Memory B cell (primary cell): Measurements from ENCODE around the gene DNAH17.

Experiments
- ATAC-seq: fragments of 150-1000 bp; cut with Tn5 transposase; 2 replicates; pipeline ENCODE4 v1.10.0; 2021; ENCODE audit warnings: low read depth, mild to moderate bottlenecking, moderate library complexity
- DNase-seq, 2 donors: peaks; one replicate each; pipeline ENCODE4 v3.0.0; 2022; ENCODE audit warnings: low spot score in 2 of 2
- H3K27ac Mint-ChIP-seq: one replicate; pipeline ENCODE4 v1.8.0; 2022; ENCODE audit warnings: mild to moderate bottlenecking, moderate library complexity, mixed read lengths
- H3K27me3 Mint-ChIP-seq: one replicate; pipeline ENCODE4 v1.8.0; 2022; ENCODE audit warnings: mixed read lengths
- H3K36me3 Mint-ChIP-seq: one replicate; pipeline ENCODE4 v1.8.0; 2022; ENCODE audit warnings: mild to moderate bottlenecking, mixed read lengths
- H3K4me1 Mint-ChIP-seq: one replicate; pipeline ENCODE4 v1.8.0; 2022; ENCODE audit warnings: mixed read lengths
- H3K4me3 Mint-ChIP-seq: one replicate; pipeline ENCODE4 v1.8.0; 2022; ENCODE audit warnings: mild to moderate bottlenecking, moderate library complexity, mixed read lengths
- H3K9me3 Mint-ChIP-seq: one replicate; pipeline ENCODE4 v1.8.0; 2022; ENCODE audit warnings: mixed read lengths

The DNAH17 gene

GRCh38 chr17:78401891-78402290 is 175.3 kb downstream of the DNAH17 start:
- Mint-ChIP-seq H3K4me3 (no peak overlapping the region), H3K4me1 (no peaks in the 10 kb centered on the region), H3K27ac (no peak overlapping the region), H3K36me3 (peaks cover 30% of the 10 kb centered on the region), H3K9me3 (no peaks in the 10 kb centered on the region), H3K27me3 (no peaks in the 10 kb centered on the region)
- DNase-seq (no peak), ATAC-seq (no peak)

- Mint-ChIP-seq H3K9me3 (no peaks in the 10 kb centered on the region), H3K27me3 (no peaks in the 10 kb centered on the region), H3K36me3 (peaks cover 34% of the 10 kb centered on the region), H3K27ac (no peak overlapping the region), H3K4me3 (no peak overlapping the region), H3K4me1 (no peaks in the 10 kb centered on the region)
- no peak for DNase-seq
- no peak for ATAC-seq
Measured at GRCh38 chr17:78401246-78401645, 175.9 kb downstream of the DNAH17 start.

- no peak for DNase-seq
- H3K27ac Mint-ChIP-seq = no peak overlapping the region
- no peaks in the 10 kb centered on the region for H3K4me1 Mint-ChIP-seq
- ATAC-seq = no peak
- H3K9me3 Mint-ChIP-seq = no peaks in the 10 kb centered on the region
- H3K27me3 Mint-ChIP-seq = no peaks in the 10 kb centered on the region
- H3K36me3 Mint-ChIP-seq = peaks cover 38% of the 10 kb centered on the region
- H3K4me3 Mint-ChIP-seq = no peak overlapping the region
Measured at GRCh38 chr17:78400581-78401240, 176.5 kb downstream of the DNAH17 start.

- Mint-ChIP-seq H3K36me3 (peaks cover 37% of the 10 kb centered on the region), H3K4me1 (no peaks in the 10 kb centered on the region), H3K4me3 (no peak overlapping the region), H3K27ac (no peak overlapping the region), H3K9me3 (no peaks in the 10 kb centered on the region), H3K27me3 (no peaks in the 10 kb centered on the region)
- ATAC-seq (no peak), DNase-seq (no peak)
Measured at GRCh38 chr17:78399693-78400144, 177.5 kb downstream of the DNAH17 start.

DNA sequence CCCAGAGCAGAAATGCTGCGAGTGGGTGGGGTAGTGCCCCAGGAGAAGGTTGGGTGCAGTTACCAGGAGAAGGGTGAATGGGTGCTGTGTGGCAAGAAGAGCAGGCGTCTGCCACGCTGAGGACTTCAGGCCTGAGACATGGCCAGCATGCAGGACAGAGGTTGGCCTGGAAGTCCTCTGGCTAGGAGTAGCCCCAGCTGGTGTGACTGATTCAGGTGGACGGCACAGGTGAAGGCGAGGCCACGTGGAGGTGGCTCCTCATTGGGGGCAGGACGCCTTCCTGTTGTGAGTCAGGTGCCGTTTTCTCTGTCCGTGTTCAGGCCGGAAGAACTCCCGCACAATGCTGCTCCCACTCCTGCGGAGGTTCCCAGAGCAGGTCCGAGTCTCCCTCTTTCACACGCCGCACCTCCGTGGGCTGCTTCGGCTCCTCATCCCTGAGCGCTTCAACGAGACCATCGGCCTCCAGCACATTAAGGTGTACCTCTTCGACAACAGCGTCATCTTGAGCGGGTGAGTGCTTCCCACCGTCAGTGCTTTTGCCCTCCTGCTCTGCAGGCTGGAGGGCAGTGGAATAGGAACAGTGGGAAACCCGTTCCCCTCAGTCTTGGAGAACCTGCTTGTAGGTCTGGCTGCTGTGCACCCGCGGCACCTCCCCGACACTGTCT is 178.0 kb downstream of the DNAH17 start:
- peaks cover 39% of the 10 kb centered on the region for H3K36me3 Mint-ChIP-seq
- ATAC-seq (no peak), DNase-seq (no peak)
- no peak overlapping the region for H3K27ac Mint-ChIP-seq
- peaks cover 2% of the 10 kb centered on the region for H3K4me1 Mint-ChIP-seq
- no peaks in the 10 kb centered on the region for H3K9me3 Mint-ChIP-seq
- no peaks in the 10 kb centered on the region for H3K27me3 Mint-ChIP-seq
- no peak overlapping the region for H3K4me3 Mint-ChIP-seq

GRCh38 chr17:78398390-78398789 is 178.8 kb downstream of the DNAH17 start:
- Mint-ChIP-seq H3K27ac (no peak overlapping the region), H3K36me3 (peaks cover 36% of the 10 kb centered on the region), H3K4me1 (peaks cover 5% of the 10 kb centered on the region), H3K4me3 (no peak overlapping the region), H3K27me3 (no peaks in the 10 kb centered on the region), H3K9me3 (no peaks in the 10 kb centered on the region)
- ATAC-seq = no peak
- DNase-seq = no peak

DNA sequence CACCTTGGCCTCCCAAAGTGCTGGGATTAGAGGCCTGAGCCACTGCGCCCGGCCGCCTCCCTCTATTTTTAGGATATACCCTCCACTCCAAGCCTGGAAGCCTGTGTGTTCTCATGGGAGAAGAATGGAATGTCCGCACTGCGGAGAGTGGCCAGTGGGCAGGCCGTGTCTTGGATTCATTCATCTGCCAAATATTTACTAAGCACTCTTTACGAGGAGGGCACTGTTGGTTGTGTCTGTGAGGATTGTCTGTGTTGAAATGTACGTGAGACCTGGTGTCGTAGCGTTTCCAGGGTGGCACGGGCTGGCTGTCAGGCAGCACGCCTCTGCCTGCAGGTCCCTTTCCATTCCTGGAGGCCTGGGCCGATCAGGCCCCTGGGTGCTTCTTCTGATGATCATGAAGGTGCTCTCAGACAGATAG is 179.5 kb downstream of the DNAH17 start:
- Mint-ChIP-seq H3K27me3 (no peaks in the 10 kb centered on the region), H3K4me1 (peaks cover 8% of the 10 kb centered on the region), H3K9me3 (no peaks in the 10 kb centered on the region), H3K4me3 (no peak overlapping the region), H3K36me3 (peaks cover 31% of the 10 kb centered on the region), H3K27ac (no peak overlapping the region)
- no peak for ATAC-seq
- no peak for DNase-seq

DNA sequence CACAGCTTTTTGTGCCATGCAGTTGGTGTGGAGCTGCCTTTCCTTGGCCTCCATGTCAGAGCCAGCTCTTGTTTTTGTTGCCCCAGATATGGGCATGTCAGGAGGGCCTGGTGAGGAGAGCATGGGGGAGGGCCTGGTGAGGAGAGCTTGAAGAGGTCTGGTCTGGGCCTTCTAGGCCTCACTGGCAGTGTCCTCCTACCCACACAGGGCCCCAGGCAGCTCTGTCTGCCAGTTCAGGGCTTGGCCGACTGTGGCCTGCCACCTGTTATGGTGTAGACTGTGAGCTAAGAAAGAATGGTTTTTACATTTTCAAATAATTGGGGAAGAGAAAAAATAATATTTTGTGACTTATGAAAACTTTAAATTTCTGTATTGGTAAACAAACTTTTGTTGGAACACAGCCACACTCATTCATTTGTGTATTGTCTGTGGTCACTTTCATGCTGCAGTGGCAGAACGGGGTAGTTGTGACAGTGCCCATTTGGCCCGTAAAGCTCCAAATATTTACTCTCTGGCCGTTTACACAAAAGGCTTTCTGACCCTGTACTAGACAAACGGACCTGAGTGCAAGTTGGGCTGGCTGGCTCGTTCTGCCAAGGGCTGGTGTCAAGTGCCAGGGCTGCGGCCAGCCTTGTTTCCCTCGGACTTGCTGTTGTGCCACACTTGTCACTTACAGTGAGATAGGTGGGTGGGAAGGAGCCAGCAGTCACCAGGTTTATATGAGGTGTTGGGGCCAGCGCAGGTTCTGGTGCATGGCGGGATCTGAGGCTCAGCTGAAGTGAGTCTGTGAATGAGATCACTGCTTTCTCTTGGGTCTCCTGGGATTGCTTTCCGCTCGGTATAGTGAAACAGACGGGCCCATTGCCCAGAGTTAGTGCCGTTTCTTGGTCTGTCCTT is 180.5 kb downstream of the DNAH17 start:
- no peak overlapping the region for H3K27ac Mint-ChIP-seq
- peaks cover 8% of the 10 kb centered on the region for H3K4me1 Mint-ChIP-seq
- H3K27me3 Mint-ChIP-seq = no peaks in the 10 kb centered on the region
- H3K36me3 Mint-ChIP-seq = peaks cover 27% of the 10 kb centered on the region
- no peaks in the 10 kb centered on the region for H3K9me3 Mint-ChIP-seq
- DNase-seq (no peak), ATAC-seq (no peak)
- H3K4me3 Mint-ChIP-seq = no peak overlapping the region

GRCh38 chr17:78395155-78395554 is 182.0 kb downstream of the DNAH17 start:
- H3K27ac Mint-ChIP-seq = no peak overlapping the region
- H3K4me3 Mint-ChIP-seq = no peak overlapping the region
- ATAC-seq (no peak), DNase-seq (no peak)
- no peaks in the 10 kb centered on the region for H3K9me3 Mint-ChIP-seq
- H3K4me1 Mint-ChIP-seq = peaks cover 14% of the 10 kb centered on the region
- H3K36me3 Mint-ChIP-seq = peaks cover 27% of the 10 kb centered on the region
- H3K27me3 Mint-ChIP-seq = no peaks in the 10 kb centered on the region

GRCh38 chr17:78394209-78394608 is 183.0 kb downstream of the DNAH17 start:
- no peak overlapping the region for H3K27ac Mint-ChIP-seq
- H3K36me3 Mint-ChIP-seq = peaks cover 24% of the 10 kb centered on the region
- peaks cover 16% of the 10 kb centered on the region for H3K4me1 Mint-ChIP-seq

GRCh38 chr17:78393575-78393974 is 183.6 kb downstream of the DNAH17 start:
- DNase-seq = no peak
- peaks cover 20% of the 10 kb centered on the region for H3K36me3 Mint-ChIP-seq
- H3K4me3 Mint-ChIP-seq = no peak overlapping the region
- H3K27me3 Mint-ChIP-seq = no peaks in the 10 kb centered on the region
- H3K9me3 Mint-ChIP-seq = no peaks in the 10 kb centered on the region
- ATAC-seq = no peak
- H3K27ac Mint-ChIP-seq = no peak overlapping the region
- H3K4me1 Mint-ChIP-seq = peaks cover 18% of the 10 kb centered on the region

More at GRCh38 chr17:78394209-78394608, 183.0 kb downstream of the DNAH17 start:
- no peaks in the 10 kb centered on the region for H3K9me3 Mint-ChIP-seq
- ATAC-seq = no peak
- no peak overlapping the region for H3K4me3 Mint-ChIP-seq
- no peaks in the 10 kb centered on the region for H3K27me3 Mint-ChIP-seq
- DNase-seq = no peak

DNA sequence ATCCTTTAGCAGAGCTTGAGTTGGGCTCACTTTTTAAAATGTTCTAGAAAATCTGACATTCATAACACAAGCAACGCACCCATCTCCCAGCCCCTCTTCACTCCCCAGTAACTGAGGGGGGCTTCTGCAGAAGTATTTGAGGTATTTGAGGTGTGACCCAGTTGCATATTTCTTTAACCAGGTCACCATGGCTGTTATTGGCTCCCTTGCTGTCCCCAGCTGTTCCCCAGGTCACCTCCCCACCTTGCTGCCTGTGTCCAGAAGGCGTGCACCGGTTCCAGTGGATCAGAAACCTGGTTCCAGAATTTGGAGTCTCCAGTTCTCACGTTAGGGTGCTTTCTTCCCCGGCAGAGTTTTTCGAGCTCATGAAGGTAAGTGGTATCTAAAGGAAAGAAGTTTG is 184.9 kb downstream of the DNAH17 start:
- DNase-seq (no peak), ATAC-seq (no peak)
- Mint-ChIP-seq H3K27ac (peak overlapping the region; percentile 35), H3K27me3 (no peaks in the 10 kb centered on the region), H3K4me3 (no peak overlapping the region), H3K36me3 (peaks cover 15% of the 10 kb centered on the region), H3K9me3 (no peaks in the 10 kb centered on the region), H3K4me1 (peaks cover 25% of the 10 kb centered on the region)

DNA sequence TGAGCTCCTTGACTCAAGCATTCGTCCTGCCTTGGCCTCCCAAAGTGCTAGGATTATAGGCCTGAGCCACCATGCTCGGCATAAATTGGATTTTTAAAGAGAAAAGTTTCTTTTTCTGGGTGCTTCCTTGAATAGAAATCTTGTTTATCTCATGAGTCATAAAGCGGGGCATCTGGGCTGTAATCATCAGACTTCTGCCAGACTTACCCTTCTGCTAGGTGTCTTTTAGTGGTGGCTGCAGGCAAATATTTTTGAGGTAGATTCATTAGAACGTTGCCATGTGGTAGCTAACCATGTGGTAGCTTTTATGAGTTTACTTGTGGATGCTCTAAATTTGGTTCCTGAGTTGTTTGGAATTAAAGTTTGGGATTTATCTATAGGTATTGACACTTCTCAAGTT is 185.4 kb downstream of the DNAH17 start:
- no peak for ATAC-seq
- DNase-seq = no peak
- Mint-ChIP-seq H3K27me3 (no peaks in the 10 kb centered on the region), H3K36me3 (peaks cover 15% of the 10 kb centered on the region), H3K9me3 (peaks cover under 1% of the 10 kb centered on the region), H3K4me3 (no peak overlapping the region), H3K27ac (peak overlapping the region; percentile 35), H3K4me1 (peaks cover 26% of the 10 kb centered on the region)

GRCh38 chr17:78391051-78391431 is 186.2 kb downstream of the DNAH17 start:
- ATAC-seq (no peak), DNase-seq (no peak)
- Mint-ChIP-seq H3K4me1 (peaks cover 34% of the 10 kb centered on the region), H3K9me3 (peaks cover 2% of the 10 kb centered on the region), H3K27ac (no peak overlapping the region), H3K27me3 (no peaks in the 10 kb centered on the region), H3K4me3 (no peak overlapping the region), H3K36me3 (peaks cover 11% of the 10 kb centered on the region)
